HUES48 (cell line): ENCODE data around the gene NKTR.
"Not testable (repeated sequence)": the region's sequence is repeated elsewhere in the genome, so short reads cannot be mapped to it uniquely, and the experiment has no call there.

Experiments
- H3K27ac ChIP-seq: one replicate; pipeline ENCODE4 v1.7.0; 2013; ENCODE audit warnings: low read depth, low read length, inconsistent platforms
- H3K27me3 ChIP-seq: 2 replicates; pipeline ENCODE4 v1.6.1; 2013; ENCODE audit warnings: mild to moderate bottlenecking, low read length; ENCODE audit not compliant: control insufficient read depth, insufficient read depth
- H3K36me3 ChIP-seq: 2 replicates; pipeline ENCODE4 v1.6.1; 2013; ENCODE audit warnings: low read length; ENCODE audit not compliant: control insufficient read depth, insufficient read depth
- H3K4me1 ChIP-seq: 2 replicates; pipeline ENCODE4 v1.6.1; 2013; ENCODE audit warnings: mild to moderate bottlenecking, low read length; ENCODE audit not compliant: control insufficient read depth, insufficient read depth
- H3K4me3 ChIP-seq: 2 replicates; pipeline ENCODE4 v1.5.1; 2013; ENCODE audit warnings: mild to moderate bottlenecking, low read depth, low read length
- H3K9ac ChIP-seq: 2 replicates; pipeline ENCODE4 v1.6.1; 2013; ENCODE audit warnings: mild to moderate bottlenecking, low read depth, low read length, moderate library complexity
- H3K9me3 ChIP-seq: 2 replicates; pipeline ENCODE4 v1.6.1; 2013; ENCODE audit warnings: low read length; ENCODE audit not compliant: control insufficient read depth, insufficient read depth

NKTR gene

DNA sequence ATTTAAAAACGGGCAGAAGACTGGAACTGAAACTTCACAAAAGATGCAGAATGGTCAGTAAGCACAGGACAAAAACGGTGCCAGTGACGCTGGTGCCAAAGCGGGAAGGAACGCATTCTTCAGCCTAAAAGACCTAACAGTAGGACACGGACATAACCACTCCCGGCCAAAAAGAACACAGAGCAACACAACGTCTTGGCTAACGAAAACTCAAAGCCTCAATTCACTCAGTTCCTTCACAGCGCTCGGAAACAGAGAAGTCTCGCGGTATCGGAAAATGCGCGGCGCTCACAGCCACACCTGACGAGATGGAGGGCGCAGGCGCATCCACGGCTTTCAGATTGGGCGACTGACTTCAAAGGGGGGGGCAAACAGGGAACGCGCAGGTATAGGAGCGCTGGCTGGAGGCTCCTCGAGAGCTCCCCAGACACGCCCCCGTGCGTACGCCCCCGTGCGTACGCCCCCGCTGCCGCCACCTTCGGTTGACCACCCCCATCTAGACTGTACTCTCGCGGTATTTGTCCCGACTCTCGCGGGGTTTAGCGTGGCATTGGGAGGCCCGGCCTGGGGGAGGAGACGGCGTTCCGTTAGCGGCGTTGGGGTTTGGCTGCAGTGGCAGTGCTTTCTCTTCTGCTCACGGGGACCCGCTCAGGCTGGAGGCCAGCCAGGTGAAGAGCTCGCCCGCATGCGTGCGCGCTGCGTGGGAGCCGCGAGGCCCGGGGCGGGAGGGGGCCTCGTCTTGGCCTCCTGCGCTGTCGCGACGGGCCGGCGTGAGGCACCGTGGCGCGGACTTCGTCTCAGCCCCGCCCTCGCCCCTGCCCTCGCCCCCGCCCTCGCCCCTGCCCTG lies at the start of gene NKTR:
Gene NKTR, plus strand, starts transcription at position 576 of the 847 bp plus-strand sequence. CDS start 321 bp downstream, outside the sequence.
- peaks cover 6% of the 10 kb centered on the region for H3K4me1 ChIP-seq
- peak within 1 kb of the TSS; percentile 92 for H3K27ac ChIP-seq
- H3K27me3 ChIP-seq: no peaks in the 10 kb centered on the region
- no peaks in the 10 kb centered on the region for H3K9me3 ChIP-seq
- H3K4me3 ChIP-seq: peak within 1 kb of the TSS; percentile 71
- peaks cover 20% of the 10 kb centered on the region for H3K36me3 ChIP-seq
- H3K9ac ChIP-seq: peak within 1 kb of the TSS; percentile 84

DNA sequence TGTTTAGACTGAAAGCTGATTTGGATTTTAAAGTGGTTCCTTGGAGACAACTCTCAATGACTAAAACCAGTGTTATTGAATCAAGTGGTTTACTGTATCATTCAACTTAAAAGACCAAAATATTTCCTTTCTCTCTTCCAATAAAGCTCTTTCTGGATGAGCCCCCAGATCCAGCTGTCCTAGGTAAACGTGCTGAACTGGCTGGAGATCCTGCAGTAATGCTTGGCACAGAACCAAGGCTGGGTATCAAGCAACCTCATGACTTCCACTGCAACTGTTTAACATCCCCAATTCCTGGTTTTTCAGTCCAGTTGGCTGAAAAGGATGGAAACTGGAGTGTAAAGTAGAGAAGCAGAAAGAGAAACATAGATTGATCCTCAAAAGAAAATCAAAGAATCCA lies 47.7 kb upstream of the NKTR start:
- Histone ChIP-seq H3K9me3 (no peaks in the 10 kb centered on the region), H3K27ac (no peak overlapping the region), H3K4me1 (no peaks in the 10 kb centered on the region), H3K9ac (no peak overlapping the region), H3K27me3 (no peaks in the 10 kb centered on the region), H3K36me3 (peaks cover 76% of the 10 kb centered on the region), H3K4me3 (no peak overlapping the region)

DNA sequence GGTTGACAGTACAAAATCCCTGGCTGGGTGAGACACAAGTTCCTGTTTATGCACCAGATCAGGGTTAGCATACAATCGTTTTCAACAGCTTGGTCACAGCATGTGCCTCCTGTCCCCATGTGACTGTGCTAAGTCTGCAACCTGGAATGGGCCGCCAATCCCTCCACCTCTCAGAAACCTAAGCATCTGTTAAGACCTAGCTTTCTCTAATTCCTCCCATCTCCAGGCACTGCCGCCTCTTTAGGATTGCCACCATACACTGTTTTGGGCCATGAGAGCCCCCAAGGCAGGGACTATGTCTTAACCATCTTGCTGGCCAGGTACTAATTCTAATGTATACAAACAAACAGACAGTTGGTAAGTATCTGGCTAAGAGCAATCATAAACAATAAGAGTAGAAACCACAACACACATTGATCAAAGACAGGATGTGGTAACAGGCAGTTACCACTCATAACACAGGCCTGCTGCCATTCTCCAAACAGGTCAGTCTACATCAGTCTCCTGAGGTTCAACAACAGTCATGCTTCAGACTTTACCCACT lies 44.3 kb upstream of the NKTR start:
- H3K4me3 ChIP-seq: no peak overlapping the region
- no peaks in the 10 kb centered on the region for H3K9me3 ChIP-seq
- peaks cover 95% of the 10 kb centered on the region for H3K36me3 ChIP-seq
- no peaks in the 10 kb centered on the region for H3K4me1 ChIP-seq
- no peaks in the 10 kb centered on the region for H3K27me3 ChIP-seq
- H3K27ac ChIP-seq: no peak overlapping the region
- H3K9ac ChIP-seq: no peak overlapping the region

DNA sequence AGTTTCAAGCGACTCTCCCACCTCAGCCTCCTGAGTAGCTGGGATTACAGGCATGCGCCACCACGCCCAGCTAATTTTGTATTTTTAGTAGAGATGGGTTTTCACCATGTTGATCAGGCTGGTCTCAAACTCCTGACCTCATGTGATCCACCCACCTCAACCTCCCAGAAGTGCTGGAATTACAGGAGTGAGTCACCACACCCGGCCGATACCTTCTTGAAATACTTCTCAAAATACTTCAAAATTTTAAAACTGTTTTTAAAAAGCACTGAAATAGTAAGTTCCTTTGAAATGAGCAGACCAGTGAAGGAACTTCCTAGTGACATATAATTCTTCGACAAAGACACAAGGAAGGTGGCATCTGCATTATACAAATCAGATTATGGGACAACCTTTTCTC lies 43.7 kb upstream of the NKTR start:
- not testable (repeated sequence) for H3K4me1 ChIP-seq, H3K27ac ChIP-seq, H3K9me3 ChIP-seq, H3K27me3 ChIP-seq, H3K4me3 ChIP-seq, H3K9ac ChIP-seq
- peaks cover 94% of the 10 kb centered on the region for H3K36me3 ChIP-seq

DNA sequence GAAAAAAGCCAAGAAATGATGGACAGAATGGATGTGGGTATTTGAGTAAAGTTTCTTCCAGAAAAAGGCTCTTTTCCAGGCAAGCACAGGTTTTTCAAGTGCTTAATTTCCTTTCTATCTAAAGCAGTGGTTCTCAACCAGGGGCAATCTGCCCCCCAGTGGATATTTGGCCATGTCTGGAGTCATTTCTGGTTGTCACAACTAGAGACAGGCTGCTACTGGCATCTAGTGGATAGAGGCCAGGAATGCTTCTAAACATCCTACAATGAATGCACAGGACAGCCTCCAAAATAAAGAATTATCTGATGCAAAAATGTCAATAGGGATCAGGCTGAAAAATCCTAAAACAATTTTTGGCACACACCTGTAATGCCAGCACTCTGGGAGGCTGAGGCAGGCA lies 42.6 kb upstream of the NKTR start:
- H3K9ac ChIP-seq: no peak overlapping the region
- H3K27ac ChIP-seq: no peak overlapping the region
- no peaks in the 10 kb centered on the region for H3K4me1 ChIP-seq
- H3K27me3 ChIP-seq: no peaks in the 10 kb centered on the region
- H3K36me3 ChIP-seq: peaks cover 93% of the 10 kb centered on the region
- no peak overlapping the region for H3K4me3 ChIP-seq
- H3K9me3 ChIP-seq: no peaks in the 10 kb centered on the region

DNA sequence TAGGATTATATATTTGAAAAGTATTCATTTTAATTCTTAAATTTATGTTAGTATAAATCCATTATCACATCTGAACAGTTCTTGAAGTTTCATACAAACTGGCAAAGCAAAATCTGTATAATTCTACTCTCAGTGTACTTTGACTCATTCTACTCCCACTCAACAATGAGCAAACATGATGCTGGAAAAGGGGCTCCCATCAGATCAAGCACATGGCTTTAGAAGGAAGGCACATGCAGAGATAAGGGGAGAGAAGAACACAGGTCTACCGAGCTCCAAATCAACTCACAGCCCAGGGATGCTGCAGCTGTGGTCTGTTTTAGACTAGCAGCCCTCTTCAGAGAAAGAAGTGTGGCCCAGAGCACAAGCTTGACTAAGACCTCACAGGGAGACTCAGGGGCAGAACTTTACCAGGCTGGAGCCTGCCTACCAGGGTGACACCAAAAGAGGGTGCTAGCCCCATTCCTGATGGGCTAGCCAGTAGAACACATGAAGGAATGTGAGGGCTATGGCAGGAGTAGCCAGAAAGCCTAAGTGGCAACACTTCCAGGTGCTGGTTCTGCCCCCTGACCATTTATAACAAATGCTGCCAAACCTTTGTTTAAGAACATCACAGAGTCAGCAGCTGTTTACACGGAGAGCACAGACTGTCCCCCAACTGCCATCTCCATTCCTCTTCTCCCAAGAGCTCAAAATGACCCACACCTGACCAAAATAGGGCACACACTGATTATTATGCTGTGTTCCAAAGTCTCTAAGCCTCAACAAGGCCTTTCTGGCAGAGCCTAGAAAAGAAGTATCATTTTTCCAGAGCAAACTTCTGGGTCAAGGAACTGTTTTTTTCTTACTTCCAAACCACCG lies 38.2 kb upstream of the NKTR start:
- peaks cover 90% of the 10 kb centered on the region for H3K36me3 ChIP-seq

DNA sequence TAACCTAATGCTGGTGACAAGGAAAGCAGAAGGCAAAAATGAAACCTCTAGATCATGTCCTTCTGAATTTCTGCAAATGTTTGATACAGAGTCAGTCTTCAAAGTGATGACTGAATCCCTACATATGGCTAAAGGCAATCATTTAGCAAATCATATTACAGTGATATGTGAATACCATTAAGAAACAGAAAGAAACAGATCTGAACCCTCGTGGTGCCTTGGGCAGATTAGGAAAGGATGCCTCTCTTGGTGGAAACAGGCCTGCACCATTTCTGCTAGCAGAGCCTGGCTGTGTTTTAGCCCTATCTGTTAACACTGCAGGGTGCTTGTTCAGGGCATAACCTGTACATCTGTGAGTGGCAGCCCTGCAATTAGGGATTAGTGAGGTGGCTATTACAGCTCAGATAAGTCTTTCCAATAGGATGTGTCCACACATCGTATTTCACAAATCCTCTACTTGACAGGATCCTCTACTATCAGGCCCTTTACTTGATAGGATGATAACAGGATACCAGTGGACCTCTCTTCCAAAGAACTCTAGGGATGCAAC lies 30.8 kb upstream of the NKTR start:
- no peak overlapping the region for H3K9ac ChIP-seq
- H3K27me3 ChIP-seq: no peaks in the 10 kb centered on the region
- H3K27ac ChIP-seq: no peak overlapping the region
- H3K4me3 ChIP-seq: no peak overlapping the region
- H3K36me3 ChIP-seq: peaks cover 46% of the 10 kb centered on the region
- no peaks in the 10 kb centered on the region for H3K4me1 ChIP-seq
- H3K9me3 ChIP-seq: no peaks in the 10 kb centered on the region

More for the DNA sequence above, 38.2 kb upstream of the NKTR start:
- Histone ChIP-seq H3K27me3 (no peaks in the 10 kb centered on the region), H3K4me1 (no peaks in the 10 kb centered on the region), H3K27ac (no peak overlapping the region), H3K9me3 (no peaks in the 10 kb centered on the region), H3K4me3 (no peak overlapping the region), H3K9ac (no peak overlapping the region)

DNA sequence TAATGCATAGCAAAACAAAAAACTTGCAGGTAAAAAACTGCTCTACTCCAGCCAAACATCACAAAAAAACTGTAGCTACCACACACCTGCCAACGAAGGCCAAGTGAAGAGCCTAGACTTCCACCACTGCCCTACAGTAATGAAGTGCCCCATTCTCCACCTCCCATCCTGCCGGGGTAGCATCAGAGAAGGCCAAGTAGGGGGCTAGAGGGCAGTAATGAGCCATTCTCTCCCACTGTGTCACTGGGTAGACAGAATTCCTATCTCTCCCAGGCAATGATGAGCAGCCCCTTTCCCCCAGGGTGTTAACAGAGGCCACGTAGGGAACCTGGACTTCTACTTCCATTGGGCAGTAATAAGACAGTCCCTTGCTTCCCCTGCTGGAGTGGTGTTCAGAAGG lies 28.2 kb upstream of the NKTR start:
- Histone ChIP-seq H3K4me3 (no peak overlapping the region), H3K27ac (no peak overlapping the region), H3K4me1 (no peaks in the 10 kb centered on the region), H3K27me3 (no peaks in the 10 kb centered on the region), H3K36me3 (peaks cover 32% of the 10 kb centered on the region), H3K9ac (no peak overlapping the region), H3K9me3 (peaks cover 5% of the 10 kb centered on the region)

DNA sequence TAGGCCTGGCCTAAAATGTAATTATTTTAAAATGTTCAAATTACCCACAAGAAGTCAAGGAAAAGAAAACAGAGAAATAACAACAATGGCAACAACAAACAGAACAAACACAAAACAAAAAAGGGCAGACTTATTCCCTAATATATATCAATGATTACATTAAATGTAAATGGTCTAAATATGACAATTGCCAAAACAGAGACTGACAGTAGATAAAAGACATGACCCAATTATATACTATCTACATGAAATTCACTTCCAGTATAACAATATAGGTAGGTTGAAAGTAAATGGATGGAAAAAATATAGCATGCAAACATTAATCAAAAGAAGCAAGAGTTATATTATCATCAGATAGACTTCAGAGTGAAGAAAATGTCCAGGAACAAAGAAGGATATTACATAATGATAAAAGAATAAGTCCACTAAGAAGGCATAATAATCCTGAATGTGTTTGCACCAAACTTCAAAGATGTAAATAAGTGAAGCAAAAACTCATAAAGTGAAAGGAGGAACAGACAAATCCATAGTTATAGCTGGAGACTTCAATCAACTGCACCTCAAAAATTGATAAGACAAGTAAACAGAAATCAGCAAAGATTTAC lies 25.2 kb upstream of the NKTR start:
- Histone ChIP-seq H3K27me3 (no peaks in the 10 kb centered on the region), H3K9ac (no peak overlapping the region), H3K4me3 (no peak overlapping the region), H3K4me1 (no peaks in the 10 kb centered on the region), H3K9me3 (peaks cover 5% of the 10 kb centered on the region), H3K36me3 (peaks cover 12% of the 10 kb centered on the region), H3K27ac (no peak overlapping the region)

DNA sequence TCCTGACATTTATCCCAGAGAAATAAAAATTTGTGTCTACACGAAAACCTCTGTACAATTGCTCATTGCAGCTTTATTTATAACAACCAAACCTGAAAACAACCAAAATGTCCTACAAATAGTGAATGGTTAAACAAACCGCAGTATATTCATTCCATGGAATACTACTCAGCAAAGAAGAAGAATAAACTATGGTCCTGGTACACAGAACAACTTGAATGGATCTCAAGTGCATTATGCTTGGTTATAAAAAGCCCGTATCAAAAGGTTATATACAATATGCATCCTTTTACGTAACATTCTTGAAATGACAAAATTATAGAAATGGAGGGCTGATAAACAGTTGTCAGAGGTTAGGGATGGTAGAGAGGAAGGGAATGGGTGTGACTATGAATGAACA lies 22.4 kb upstream of the NKTR start:
- peaks cover 12% of the 10 kb centered on the region for H3K36me3 ChIP-seq
- H3K4me3 ChIP-seq: no peak overlapping the region
- peaks cover 10% of the 10 kb centered on the region for H3K4me1 ChIP-seq
- peaks cover 5% of the 10 kb centered on the region for H3K9me3 ChIP-seq
- no peak overlapping the region for H3K9ac ChIP-seq
- no peaks in the 10 kb centered on the region for H3K27me3 ChIP-seq
- no peak overlapping the region for H3K27ac ChIP-seq
